ENCODE measurements around the gene ACACB.
"Not testable (repeated sequence)": the region's sequence is repeated elsewhere in the genome, so short reads cannot be mapped to it uniquely, and the experiment has no call there.

The ACACB gene

DNA sequence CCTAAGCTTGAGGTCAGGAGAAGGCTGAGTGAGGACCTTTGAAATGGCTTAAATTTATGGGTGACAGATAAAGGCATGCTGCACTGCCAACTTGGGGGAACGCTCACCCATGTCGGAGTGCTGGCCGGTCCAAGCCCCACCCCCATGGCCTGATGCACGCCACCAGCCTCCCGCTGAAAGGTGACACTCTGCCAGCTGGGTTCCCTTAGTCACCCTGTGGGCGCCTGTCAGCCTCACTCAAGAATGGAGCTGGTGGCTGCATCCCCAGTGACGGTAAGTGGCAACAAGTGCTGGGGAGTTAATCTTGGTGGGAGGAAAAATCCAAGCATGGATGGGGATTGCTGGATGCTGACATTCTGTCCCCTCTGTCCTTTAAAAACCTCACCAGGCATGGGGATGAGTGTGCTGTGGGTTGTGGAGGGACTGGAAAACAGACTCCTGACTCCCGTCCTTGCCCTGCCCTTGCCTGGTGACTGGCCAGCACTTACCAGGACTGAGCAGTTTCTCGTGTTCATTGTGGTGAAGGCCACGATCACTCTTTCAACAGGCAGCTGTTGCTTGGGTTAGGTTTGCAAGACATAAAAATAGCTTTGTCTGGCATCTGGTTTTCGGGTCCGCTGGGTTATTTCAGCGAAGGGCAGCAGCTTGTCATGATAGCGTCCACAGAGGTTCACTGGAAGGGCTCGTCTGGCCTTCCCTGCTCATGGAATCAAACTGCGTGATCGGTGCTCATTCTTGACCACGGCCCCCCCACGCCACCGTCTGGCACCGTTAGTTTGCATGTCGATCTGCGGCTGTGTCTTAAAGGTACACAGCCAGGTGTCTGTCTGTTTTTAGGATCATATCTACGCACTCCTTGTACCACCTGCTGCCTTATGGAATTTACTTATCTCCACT is 15.0 kb downstream of the ACACB start:
- no peak overlapping the region for H3K4me3 ChIP-seq (ENCODE audit: low read length)
- DNase-seq (ENCODE audit: low read depth, low spot score) = no peak

- DNase-seq (ENCODE audit: low read depth, low spot score) = no peak
- no peak overlapping the region for H3K4me3 ChIP-seq (ENCODE audit: low read length)
Measured at GRCh38 chr12:109134186-109134917, 18.0 kb downstream of the ACACB start.

DNA sequence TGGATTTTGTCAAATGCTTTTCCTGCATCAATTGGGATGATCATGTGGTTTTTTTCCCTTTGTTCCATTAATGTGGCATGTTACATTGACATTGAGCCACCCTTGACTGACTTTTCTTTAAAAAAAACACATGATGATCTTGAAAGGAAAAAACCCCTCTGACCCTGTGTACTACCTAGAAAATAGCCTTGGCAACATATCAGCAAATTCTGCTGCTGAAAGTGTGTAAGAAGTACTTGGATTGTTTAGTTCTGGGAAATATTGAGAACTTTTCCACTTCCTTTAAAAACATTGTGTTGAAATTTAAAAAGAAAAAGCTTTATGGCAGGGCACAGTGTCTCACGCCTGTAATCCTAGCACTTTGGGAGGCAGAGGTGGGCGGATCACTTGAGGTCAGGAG is 20.7 kb downstream of the ACACB start:
- H3K4me3 ChIP-seq (ENCODE audit: low read length) = no peak overlapping the region
- DNase-seq (ENCODE audit: low read depth, low spot score) = no peak

DNA sequence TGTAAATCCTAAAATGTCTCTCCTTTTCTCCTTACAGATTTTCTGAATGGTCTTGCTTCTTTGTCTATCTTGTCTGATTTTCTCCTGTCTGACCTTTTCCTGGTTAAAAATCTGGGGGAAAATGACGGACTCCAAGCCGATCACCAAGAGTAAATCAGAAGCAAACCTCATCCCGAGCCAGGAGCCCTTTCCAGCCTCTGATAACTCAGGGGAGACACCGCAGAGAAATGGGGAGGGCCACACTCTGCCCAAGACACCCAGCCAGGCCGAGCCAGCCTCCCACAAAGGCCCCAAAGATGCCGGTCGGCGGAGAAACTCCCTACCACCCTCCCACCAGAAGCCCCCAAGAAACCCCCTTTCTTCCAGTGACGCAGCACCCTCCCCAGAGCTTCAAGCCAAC is 23.0 kb downstream of the ACACB start:
- no peak overlapping the region for H3K4me3 ChIP-seq (ENCODE audit: low read length)
- no peak for DNase-seq (ENCODE audit: low read depth, low spot score)

DNA sequence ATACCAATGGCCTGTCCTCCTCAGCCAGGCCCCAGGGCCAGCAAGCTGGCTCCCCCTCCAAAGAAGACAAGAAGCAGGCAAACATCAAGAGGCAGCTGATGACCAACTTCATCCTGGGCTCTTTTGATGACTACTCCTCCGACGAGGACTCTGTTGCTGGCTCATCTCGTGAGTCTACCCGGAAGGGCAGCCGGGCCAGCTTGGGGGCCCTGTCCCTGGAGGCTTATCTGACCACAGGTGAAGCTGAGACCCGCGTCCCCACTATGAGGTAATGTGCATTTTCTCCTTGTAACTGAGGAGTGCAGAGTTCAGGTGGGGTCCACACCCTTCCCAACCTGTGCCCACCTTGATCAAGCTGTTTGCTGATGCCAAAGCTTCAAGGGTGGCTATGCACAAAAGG is 23.4 kb downstream of the ACACB start:
- DNase-seq (ENCODE audit: low read depth, low spot score) = no peak

DNA sequence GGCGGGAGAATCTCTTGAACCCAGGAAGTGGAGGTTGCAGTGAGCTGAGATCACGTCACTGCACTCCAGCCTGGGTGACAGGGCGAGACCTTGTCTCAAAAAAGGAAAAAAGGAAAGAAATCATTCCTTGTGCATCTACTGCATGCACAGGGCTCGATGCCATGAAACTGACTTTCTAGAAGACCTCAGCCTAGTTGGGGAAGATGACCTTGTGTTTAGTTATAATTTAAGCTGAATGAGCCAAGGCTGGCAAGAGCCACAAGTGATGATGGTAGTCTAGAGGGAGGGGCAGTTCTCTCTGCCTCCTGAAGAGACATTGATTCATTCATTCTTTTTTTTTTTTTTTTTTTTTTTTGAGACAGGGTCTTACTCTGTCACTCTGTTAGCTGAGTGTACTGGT is 24.2 kb downstream of the ACACB start:
- no peak for DNase-seq (ENCODE audit: low read depth, low spot score)
- H3K4me3 ChIP-seq (ENCODE audit: low read length) = no peak overlapping the region

More for the DNA sequence above, 23.4 kb downstream of the ACACB start:
- H3K4me3 ChIP-seq (ENCODE audit: low read length) = no peak overlapping the region

DNA sequence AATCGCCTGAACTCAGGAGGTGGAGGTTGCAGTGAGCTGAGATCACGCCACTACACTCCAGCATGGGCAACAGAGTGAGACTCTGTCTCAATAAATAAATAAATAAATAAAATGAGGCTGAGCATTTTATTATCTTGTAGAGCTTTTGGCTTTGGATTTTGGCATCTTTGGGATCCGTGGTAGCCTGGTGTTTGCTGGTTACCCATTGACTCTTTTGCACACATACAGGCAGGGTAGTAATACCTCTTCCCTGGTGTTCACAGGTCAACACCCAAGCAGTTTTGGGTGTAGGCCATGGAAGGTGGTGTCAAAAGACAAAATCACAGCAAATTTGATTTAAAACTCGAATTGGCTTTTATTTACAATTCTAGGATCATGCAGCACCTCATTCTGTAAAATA is 27.8 kb downstream of the ACACB start:
- no peak overlapping the region for H3K4me3 ChIP-seq (ENCODE audit: low read length)
- DNase-seq (ENCODE audit: low read depth, low spot score) = no peak

DNA sequence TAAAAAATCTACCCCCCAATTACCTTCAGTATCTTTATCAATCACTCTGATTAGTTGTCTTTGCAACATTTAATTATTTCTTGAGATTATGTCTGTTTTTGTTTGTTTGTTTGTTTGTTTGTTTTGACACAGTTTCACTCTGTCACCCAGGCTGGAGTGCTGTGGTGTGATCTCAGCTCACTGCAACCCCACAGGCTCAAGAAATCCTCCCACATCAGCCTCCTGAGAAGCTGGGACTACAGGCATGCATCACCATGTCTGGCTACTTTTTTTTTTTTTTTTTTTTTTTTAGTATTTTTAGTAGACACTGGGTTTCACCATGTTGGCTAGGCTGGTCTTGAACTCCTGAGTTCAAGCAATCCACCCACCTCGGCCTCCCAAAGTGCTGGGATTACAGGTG is 30.7 kb downstream of the ACACB start:
- H3K4me3 ChIP-seq (ENCODE audit: low read length); DNase-seq (ENCODE audit: low read depth, low spot score): not testable (repeated sequence)

DNA sequence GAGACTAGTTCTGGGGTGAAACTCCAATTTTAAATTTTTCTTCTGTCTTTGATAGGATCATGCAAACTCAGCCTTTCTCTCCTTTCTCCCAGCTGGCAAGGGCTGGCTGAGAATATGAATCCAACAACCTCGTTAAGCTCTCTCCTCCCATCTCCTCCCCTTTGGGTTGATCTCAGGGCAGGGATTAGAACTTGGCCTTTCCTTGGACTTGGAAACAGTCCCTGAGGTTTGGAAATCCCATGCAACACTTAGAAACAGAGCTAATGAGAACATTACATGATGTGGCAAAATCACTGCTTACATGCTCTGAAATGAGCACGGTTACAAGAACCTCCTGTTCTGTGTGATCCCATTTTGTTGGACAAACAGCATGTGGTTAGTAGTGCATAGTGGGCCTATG is 31.6 kb downstream of the ACACB start:
- DNase-seq (ENCODE audit: low read depth, low spot score) = no peak
- no peak overlapping the region for H3K4me3 ChIP-seq (ENCODE audit: low read length)

GRCh38 chr12:109150124-109150640 is 33.8 kb downstream of the ACACB start:
- DNase-seq (ENCODE audit: low read depth, low spot score) = no peak

DNA sequence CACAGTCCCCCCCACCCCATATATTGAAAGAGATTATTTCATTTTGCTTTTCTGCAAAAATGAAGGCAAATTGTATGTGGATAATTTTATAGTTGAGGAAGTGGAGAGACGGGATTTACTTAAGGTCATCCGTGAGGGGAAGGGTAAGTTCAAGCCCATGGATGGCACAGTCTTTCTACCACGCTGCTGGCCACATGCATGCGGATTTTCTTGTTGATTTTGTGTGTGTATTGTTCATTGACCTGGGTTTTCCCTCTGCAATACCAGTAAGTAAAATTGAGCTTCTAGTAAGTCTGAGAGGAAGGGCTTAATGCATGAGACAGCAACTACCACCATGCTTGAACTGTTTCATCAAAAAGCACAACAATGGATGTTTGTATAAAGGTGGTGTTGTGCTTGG is 35.1 kb downstream of the ACACB start:
- H3K4me3 ChIP-seq (ENCODE audit: low read length) = no peak overlapping the region

More at GRCh38 chr12:109150124-109150640, 33.8 kb downstream of the ACACB start:
- no peak overlapping the region for H3K4me3 ChIP-seq (ENCODE audit: low read length)

DNA sequence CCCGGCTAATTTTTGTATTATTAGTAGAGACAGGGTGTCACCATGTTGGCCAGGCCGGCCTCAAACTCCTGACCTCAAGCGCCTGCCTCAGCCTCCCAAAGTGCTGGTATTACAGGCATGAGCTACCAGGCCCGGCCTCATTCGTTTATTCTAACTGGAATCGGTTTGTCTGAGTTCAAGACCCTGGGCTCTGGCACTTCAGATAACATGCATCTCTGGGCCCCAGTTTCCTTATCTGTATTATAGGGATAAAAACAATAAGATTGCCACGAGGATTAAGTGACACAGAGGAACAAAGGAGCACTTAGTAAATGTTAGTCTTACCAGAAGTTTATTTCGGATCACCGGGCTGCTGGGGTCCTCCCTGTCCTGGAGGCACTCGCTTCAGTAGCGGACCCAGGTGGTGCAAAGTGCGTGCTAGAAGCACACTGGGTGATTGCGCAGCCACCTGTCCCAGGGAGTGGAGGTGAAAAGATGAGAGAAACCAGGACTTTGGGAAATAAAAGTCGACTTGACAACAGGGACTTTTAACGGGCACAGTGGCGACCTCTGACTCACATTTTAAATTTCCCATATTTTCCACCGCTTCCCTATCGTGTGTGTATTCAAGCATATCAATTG is 37.5 kb downstream of the ACACB start:
- DNase-seq (ENCODE audit: low read depth, low spot score) = no peak
- H3K4me3 ChIP-seq (ENCODE audit: low read length) = peak overlapping the region; percentile 34

More for the DNA sequence above, 35.1 kb downstream of the ACACB start:
- no peak for DNase-seq (ENCODE audit: low read depth, low spot score)

DNA sequence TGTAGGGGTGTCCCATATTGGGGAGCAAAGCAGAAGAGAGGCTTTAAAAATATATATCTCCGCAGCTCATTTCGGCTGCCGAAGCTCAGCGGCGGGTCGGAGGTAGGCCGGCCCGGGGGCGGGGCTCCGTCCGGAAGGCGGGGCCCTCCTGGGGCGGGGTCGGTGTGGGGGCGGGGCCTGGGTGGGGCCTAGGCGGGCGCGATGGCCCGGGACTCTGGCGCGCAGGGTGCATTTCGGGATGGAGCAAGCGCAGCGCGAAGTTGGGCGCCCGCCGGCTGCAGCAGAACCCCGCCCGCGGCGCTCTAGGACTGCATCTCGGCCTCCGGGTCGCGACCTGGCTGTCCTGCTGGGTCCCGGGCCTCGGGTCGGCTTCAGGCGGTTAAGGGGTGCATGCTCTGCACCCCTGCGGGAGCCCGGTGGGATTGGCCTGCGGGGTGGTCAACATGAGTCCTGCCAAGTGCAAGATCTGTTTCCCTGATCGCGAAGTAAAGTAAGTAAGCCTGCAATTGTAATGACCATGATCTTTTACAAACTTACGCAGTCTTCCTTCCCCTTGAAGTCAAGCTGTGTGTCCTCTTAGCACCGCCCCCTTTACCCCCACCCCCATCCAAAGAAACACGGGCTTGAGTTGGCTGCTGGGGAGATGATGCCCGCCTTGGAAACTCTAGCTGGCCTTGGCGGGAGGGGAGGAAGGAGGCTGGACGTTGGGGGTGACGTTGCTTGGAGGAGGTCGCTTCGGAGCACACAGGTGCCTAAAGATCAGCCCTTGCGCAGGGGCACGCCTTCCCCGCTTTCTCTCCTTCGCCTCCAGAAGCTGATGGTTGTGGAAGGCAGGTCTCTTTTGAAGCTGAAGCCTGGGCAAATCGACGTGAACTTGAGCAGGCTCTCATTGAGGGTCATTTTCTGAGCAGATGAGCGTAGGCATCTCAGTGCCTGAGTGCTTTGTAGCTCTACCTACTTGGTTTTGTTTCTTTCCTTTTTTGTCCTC is 38.4 kb downstream of the ACACB start:
- peak; percentile 74 for DNase-seq (ENCODE audit: low read depth, low spot score)
- H3K4me3 ChIP-seq (ENCODE audit: low read length) = peak overlapping the region; percentile 75

GRCh38 chr12:109156036-109156435 is 39.6 kb downstream of the ACACB start:
- DNase-seq (ENCODE audit: low read depth, low spot score) = no peak
- no peak overlapping the region for H3K4me3 ChIP-seq (ENCODE audit: low read length)

DNA sequence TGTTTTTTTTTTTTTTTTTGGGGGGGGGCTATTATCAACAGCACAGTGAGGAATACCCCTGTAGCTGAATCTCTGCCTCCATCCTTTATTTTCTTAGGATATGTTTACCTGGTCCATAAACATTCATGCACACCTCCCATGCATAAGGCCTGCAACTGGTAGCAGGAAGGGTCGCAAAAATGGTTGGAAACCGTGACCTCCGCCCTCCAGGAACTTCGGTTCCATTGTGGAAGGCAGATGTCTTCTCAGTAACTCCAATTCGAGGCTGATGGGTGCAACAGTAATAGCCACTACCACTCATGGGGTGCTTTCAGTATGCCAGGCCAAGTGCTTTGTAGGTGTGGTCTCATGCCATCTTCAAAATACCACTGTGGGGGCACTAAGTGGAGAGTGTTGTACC is 40.2 kb downstream of the ACACB start:
- no peak overlapping the region for H3K4me3 ChIP-seq (ENCODE audit: low read length)
- DNase-seq (ENCODE audit: low read depth, low spot score) = no peak

- no peak overlapping the region for H3K4me3 ChIP-seq (ENCODE audit: low read length)
- DNase-seq (ENCODE audit: low read depth, low spot score) = no peak
Measured at GRCh38 chr12:109157986-109158385, 41.6 kb downstream of the ACACB start.

GRCh38 chr12:109160433-109160832 is 44.0 kb downstream of the ACACB start:
- no peak for DNase-seq (ENCODE audit: low read depth, low spot score)
- H3K4me3 ChIP-seq (ENCODE audit: low read length) = no peak overlapping the region

DNA sequence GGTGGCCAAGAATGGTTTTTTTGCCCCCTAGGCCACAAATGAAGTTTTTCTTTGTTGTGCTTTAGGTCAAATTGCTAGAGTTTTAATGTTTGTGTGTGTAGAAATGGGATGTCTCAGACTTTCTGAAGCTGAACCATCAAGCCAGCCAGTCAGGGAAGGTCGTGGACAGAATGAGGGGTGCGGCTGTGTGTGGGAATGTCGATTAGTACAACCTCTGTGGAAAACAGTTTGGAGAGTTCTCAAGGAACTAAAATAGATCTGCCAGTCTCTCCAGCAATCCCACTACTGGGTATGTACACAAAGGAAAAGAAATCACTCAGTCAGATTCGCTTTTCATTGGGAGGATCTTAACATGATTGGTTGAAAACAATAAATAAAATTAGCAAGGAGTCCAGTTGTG is 44.5 kb downstream of the ACACB start:
- no peak overlapping the region for H3K4me3 ChIP-seq (ENCODE audit: low read length)
- DNase-seq (ENCODE audit: low read depth, low spot score) = no peak

DNA sequence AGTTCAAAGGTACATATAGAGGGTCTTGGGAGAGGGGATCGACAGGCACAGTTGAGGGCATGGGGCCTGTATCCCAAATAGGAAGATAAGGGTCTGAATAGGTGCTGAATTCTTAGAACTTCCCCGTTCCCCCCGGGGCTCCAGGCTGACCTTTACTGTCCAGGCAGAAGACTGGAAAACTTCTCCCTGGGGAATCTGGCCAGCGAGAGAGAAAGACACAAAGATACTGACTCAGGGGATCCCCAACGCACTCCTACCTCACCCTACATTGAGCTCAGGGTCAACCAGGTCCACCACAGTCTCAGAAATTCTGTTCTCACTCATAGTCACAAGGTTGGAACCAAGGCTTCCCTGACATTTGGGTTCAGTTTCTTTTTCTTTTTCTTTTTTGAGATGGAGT is 46.2 kb downstream of the ACACB start:
- H3K4me3 ChIP-seq (ENCODE audit: low read length) = no peak overlapping the region
- no peak for DNase-seq (ENCODE audit: low read depth, low spot score)
